ENCODE measurements around the gene CTIF.

- TF ChIP-seq EZH2phosphoT487 (IDR thresholded peaks at IDR 0.05; ENCODE audit: borderline replicate concordance, low read depth, low read length) = no peak
- TF ChIP-seq, protein P1, sequence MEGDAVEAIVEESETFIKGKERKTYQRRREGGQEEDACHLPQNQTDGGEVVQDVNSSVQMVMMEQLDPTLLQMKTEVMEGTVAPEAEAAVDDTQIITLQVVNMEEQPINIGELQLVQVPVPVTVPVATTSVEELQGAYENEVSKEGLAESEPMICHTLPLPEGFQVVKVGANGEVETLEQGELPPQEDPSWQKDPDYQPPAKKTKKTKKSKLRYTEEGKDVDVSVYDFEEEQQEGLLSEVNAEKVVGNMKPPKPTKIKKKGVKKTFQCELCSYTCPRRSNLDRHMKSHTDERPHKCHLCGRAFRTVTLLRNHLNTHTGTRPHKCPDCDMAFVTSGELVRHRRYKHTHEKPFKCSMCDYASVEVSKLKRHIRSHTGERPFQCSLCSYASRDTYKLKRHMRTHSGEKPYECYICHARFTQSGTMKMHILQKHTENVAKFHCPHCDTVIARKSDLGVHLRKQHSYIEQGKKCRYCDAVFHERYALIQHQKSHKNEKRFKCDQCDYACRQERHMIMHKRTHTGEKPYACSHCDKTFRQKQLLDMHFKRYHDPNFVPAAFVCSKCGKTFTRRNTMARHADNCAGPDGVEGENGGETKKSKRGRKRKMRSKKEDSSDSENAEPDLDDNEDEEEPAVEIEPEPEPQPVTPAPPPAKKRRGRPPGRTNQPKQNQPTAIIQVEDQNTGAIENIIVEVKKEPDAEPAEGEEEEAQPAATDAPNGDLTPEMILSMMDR (conservative IDR thresholded peaks at IDR 0.05; ENCODE audit: low read length) = no peak
Measured at GRCh38 chr18:48868468-48869466, 329.9 kb downstream of the CTIF start.

Measured in OCI-LY7 (cell line).